ENCODE results near the gene PPP1R15B. TPM values are rescaled to one million over a fixed set of nuclear protein-coding genes. Genes with fewer than 3 reads are reported as not detected.

The PPP1R15B gene
- total and polyA plus RNA-seq, 10 of the 15 experiments (the other 5 are each of a cell fraction or from before 2014, with no cell fraction given) = 13.9 to 38.1 (median 26.5) TPM

DNA sequence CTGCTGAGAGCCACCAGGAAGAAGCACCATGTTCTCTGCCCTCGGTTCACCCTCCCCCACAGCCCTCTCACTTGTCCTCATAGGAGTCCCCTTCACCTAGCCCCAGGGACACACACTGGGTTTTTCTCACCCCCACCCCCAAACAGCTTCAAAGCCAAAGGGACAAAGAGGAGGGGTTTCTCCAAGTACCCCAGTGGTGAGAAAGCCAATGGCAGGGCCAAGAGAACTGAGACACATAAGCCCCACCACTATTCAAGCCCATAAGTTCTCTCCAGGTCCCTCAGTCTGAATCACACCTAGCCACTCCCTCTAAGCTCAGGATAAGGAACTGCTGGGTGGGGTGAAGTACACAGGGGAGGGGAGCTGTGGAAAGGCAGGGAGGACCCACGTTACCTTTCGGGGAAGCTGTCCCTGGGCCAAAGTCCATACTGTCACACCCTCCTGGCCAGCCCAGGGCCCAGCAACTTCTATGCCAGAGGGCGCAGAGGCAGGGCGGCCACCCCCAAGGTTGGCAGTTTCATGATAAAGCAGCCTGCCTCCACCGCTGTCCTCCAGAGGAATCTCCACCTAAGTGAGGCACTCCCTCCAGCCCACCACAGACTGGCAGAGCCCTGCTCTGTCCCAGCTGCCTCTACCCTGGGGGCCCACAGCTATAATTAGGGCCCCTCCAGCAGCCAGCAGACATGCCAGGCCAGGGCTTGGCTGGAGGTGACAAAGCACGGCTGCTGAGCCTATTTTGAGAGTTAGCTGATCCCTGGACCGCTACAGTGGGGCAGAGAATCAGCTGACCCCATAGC is 39.0 kb upstream of the PPP1R15B start:
- intact Hi-C loops (cut with micrococcal nuclease; ENCODE audit: unreplicated experiment) = no loop called here
- RAD21 ChIA-PET (ENCODE audit: unreplicated experiment) = interaction anchor here (0.8 to 13.8 kb wide), 7 partner anchors 9 to 357 kb away, joined by 3 to 441 read pairs (median 8); partner anchors contain the start of gene PIK3C2B
- Histone ChIP-seq H3K36me3 (ENCODE audit: control insufficient read depth in 2 of 2, insufficient read depth in 2 of 2, low read length in 1 of 2) (peaks cover 4 to 17% of the 10 kb centered on the region in 2 experiments; a peak in 3 of 4 replicates), H3K4me1 (ENCODE audit: control insufficient read depth, insufficient read depth, low read length) (peaks cover 21% of the 10 kb centered on the region), H3K79me2 (ENCODE audit: control insufficient read depth, insufficient read depth, low read length) (no peaks in the 10 kb centered on the region), H3K9ac (ENCODE audit: control insufficient read depth, insufficient read depth, low read length) (no peak overlapping the region), H3K4me2 (ENCODE audit: control insufficient read depth, insufficient read depth) (no peak overlapping the region), H4K20me1 (ENCODE audit: control insufficient read depth, insufficient read depth) (no peaks in the 10 kb centered on the region), H3K4me3 (no peak overlapping the region), H3K27me3 (replicated peaks in 1 of 2; ENCODE audit: control insufficient read depth in 2 of 2, insufficient read depth in 2 of 2, low read length in 1 of 2) (no peaks in the 10 kb centered on the region), H3K27ac (ENCODE audit: control insufficient read depth, insufficient read depth) (no peak overlapping the region), H2AFZ (ENCODE audit: control insufficient read depth, low read depth, low read length) (no peak overlapping the region), H3K9me3 (replicated peaks; ENCODE audit: control insufficient read depth, insufficient read depth, low read length) (no peaks in the 10 kb centered on the region)
- SMC1A ChIA-PET (ENCODE audit: uncharacterized antibody, unreplicated experiment) = interaction anchor here (0.6 to 33.8 kb wide), 8 partner anchors 12 to 302 kb away, joined by 3 to 939 read pairs (median 8); partner anchors contain the start of gene PIK3C2B
- no peak for DNase-seq (ENCODE audit: low read depth, low spot score)
- no peak for FAIRE-seq
- no peak for ATAC-seq
- in situ Hi-C loops (cut with MboI) = no loop called here
- CTCF ChIA-PET = interaction anchor here (0.8 to 51.8 kb wide), 5 partner anchors 13 to 357 kb away, joined by 4 to 2021 read pairs (median 38); partner anchors contain the start of gene PIK3C2B
- POLR2A ChIA-PET = interaction anchor here (0.6 to 3.3 kb wide), 8 partner anchors 14 to 50 kb away, joined by 3 to 15 read pairs (median 4); no protein-coding TSS in a partner anchor
- BruUV-seq (replicated peaks) = no TSS peak
- 72% methylated on average over 8 of the region's 8 CpGs for WGBS (ENCODE audit: insufficient coverage, insufficient replicate concordance, low lambda C conversion rate, missing lambda C conversion rate)
- TF ChIP-seq DPF2 (IDR thresholded peaks at IDR 0.05) (no peak), POU2F2 (IDR thresholded peaks at IDR 0.05; ENCODE audit: borderline replicate concordance, low read depth, low read length) (no peak), ZNF622 (IDR thresholded peaks at IDR 0.05) (no peak), SUZ12 (IDR thresholded peaks at IDR 0.05; ENCODE audit: unreplicated experiment) (no peak), KAT2A (conservative IDR thresholded peaks at IDR 0.05; ENCODE audit: control insufficient read depth, low read depth, low read length) (no peak), PAX5 (IDR thresholded peaks at IDR 0.05; ENCODE audit: borderline replicate concordance, low read depth, low read length) (no peak), MEF2B (IDR thresholded peaks at IDR 0.05; ENCODE audit: partially characterized antibody, poor library complexity, severe bottlenecking) (no peak), JUNB (IDR thresholded peaks at IDR 0.05) (no peak), NR2C1 (IDR thresholded peaks at IDR 0.05) (no peak), SIX5 (IDR thresholded peaks at IDR 0.05; ENCODE audit: low read depth, low read length, severe bottlenecking) (no peak), TCF12 (IDR thresholded peaks at IDR 0.05; ENCODE audit: low read depth, low read length) (no peak), STAT3 (IDR thresholded peaks at IDR 0.05; ENCODE audit: low read depth, low read length) (no peak), ZNF207 (IDR thresholded peaks at IDR 0.05; ENCODE audit: borderline replicate concordance) (no peak), SPI1 (IDR thresholded peaks at IDR 0.05; ENCODE audit: borderline replicate concordance, insufficient read depth, low read depth, low read length) (no peak), RAD51 (IDR thresholded peaks at IDR 0.05) (no peak), ZNF274 (IDR thresholded peaks at IDR 0.05; ENCODE audit: insufficient read depth, insufficient read length) (no peak)
- TF ChIP-seq, protein P1, sequence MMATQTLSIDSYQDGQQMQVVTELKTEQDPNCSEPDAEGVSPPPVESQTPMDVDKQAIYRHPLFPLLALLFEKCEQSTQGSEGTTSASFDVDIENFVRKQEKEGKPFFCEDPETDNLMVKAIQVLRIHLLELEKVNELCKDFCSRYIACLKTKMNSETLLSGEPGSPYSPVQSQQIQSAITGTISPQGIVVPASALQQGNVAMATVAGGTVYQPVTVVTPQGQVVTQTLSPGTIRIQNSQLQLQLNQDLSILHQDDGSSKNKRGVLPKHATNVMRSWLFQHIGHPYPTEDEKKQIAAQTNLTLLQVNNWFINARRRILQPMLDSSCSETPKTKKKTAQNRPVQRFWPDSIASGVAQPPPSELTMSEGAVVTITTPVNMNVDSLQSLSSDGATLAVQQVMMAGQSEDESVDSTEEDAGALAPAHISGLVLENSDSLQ (IDR thresholded peaks at IDR 0.05) = no peak
- TF ChIP-seq, protein P2, sequence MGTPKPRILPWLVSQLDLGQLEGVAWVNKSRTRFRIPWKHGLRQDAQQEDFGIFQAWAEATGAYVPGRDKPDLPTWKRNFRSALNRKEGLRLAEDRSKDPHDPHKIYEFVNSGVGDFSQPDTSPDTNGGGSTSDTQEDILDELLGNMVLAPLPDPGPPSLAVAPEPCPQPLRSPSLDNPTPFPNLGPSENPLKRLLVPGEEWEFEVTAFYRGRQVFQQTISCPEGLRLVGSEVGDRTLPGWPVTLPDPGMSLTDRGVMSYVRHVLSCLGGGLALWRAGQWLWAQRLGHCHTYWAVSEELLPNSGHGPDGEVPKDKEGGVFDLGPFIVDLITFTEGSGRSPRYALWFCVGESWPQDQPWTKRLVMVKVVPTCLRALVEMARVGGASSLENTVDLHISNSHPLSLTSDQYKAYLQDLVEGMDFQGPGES (IDR thresholded peaks at IDR 0.05) = no peak
- TF ChIP-seq, protein P3, sequence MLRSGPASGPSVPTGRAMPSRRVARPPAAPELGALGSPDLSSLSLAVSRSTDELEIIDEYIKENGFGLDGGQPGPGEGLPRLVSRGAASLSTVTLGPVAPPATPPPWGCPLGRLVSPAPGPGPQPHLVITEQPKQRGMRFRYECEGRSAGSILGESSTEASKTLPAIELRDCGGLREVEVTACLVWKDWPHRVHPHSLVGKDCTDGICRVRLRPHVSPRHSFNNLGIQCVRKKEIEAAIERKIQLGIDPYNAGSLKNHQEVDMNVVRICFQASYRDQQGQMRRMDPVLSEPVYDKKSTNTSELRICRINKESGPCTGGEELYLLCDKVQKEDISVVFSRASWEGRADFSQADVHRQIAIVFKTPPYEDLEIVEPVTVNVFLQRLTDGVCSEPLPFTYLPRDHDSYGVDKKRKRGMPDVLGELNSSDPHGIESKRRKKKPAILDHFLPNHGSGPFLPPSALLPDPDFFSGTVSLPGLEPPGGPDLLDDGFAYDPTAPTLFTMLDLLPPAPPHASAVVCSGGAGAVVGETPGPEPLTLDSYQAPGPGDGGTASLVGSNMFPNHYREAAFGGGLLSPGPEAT (IDR thresholded peaks at IDR 0.05; ENCODE audit: low read depth) = no peak

Data from GM12878 (cell line).